Lung microvascular endothelial cell (primary cell): ENCODE measurements around the gene ZBED4. TPM values are rescaled to one million over a fixed set of nuclear protein-coding genes. Genes with fewer than 3 reads are reported as not detected.

ENCODE experiments used
- DNase-seq, 2 donors: peaks; one replicate each; pipeline versions ENCODE4 v3.0.0 to v3.0.0-alpha.2; 2010; ENCODE audit warnings: low read depth in 2 of 2
- total RNA-seq: library from RNA; depleted of rRNA; stranded (reverse); fragments of >200 nt; gene quantifications from 2 replicates; pipeline ENCODE4 v1.2.1, GENCODE V29; 2014

Gene ZBED4
- total RNA-seq, 1 donor from 2014 or later = 13.5 TPM

DNA sequence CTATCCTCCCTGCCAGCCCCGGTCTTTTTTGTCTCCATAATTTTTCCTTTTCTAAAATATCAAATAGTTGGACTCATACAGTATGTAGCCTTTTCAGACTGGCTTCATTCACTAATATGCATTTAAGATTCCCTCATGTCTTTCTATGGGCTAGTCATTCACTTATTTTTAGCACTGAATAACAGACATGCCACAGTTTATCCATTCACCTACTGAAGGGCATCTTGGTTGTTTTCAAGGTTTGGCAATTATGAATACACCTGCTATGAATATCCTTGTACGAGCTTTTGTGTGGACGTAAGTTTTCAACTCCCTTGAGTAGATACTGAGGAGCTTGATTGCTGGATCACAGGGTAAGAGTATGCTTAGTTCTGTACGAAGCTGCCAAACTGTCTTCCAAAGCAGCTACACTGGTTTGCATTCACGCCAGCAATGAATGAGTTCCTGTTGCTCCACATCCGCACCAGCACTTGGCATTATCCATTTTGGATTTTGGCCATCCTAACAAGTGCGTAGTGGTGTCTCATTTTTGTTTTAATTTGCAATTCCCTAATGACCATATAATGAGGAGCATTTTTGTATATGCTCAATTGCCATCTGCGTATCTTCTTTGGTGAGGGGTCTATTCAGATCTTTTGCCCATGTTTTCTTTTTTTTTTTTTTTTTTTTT is 43.5 kb downstream of the ZBED4 start:
- no peak for DNase-seq

DNA sequence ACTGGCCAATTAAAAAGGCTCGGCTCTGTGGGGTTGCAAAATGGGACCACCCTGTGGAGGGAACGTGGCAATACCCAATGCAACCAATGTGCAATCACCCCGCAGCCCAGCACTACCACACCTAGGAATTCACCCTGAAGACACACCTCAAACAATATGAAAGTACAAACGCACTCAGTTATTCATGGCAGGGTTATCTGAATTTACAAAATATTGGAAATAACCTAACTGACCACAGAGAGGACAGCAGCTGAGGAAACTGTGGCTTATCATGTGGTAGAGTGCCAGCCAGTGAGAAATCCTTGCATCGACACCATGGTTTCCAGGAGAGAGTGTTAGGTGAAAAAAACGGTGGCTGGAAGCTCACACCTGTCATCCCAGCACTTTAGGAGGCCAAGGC is 45.9 kb downstream of the ZBED4 start:
- no peak for DNase-seq

DNA sequence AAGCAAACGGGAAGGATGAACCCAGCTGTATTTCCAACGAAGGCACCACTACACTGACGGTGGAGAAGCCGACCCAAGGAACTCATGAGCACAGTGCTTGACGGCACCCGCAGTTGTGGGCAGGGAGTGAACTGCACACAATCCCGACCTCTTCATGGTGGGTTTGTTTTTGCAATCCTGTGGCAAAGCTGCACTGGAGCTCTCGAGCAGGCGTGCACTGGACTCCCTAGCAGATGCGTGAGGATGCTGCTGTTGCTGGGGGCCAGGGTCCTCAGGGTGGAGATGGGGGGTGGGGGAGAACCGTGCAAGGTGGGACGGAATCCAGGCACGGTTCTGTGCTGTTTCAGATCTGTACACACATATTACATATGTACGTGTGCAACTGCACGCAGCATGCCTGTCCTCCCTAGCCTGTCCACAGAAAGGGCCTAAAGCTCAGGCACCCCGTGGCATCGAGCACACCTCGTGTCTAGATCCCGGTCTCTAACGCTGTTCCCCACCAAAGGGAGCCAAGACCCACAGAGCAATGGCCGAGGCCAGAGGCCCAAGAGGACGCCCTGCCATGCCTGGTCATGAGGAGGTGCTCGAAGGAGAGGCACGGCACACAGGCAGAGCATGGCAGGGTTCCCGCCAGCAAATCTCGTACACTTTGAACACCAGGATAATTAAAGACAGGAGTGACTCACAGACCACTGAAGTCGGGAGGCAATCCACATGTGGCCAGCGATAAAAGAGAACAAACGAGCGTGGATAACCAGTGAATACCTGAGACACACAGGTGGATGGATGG is 47.0 kb downstream of the ZBED4 start:
- no peak for DNase-seq

DNA sequence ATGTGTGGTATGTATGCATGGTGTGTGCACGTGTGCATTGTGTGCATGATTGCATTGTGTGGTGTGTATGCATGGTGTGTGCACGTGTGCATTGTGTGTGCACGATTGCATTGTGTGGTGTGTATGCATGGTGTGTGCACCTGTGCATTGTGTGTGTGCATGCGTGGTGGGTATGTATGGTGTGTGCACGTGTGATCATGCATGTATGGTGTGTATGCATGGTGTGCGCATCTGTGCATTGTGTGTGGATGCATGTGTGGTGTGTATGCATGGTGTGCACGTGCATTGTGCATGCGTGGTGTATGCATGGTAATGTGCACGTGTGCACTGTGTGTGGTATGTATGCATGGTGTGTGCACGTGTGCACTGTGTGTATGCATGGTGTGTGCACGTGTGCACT is 47.8 kb downstream of the ZBED4 start:
- no peak for DNase-seq

DNA sequence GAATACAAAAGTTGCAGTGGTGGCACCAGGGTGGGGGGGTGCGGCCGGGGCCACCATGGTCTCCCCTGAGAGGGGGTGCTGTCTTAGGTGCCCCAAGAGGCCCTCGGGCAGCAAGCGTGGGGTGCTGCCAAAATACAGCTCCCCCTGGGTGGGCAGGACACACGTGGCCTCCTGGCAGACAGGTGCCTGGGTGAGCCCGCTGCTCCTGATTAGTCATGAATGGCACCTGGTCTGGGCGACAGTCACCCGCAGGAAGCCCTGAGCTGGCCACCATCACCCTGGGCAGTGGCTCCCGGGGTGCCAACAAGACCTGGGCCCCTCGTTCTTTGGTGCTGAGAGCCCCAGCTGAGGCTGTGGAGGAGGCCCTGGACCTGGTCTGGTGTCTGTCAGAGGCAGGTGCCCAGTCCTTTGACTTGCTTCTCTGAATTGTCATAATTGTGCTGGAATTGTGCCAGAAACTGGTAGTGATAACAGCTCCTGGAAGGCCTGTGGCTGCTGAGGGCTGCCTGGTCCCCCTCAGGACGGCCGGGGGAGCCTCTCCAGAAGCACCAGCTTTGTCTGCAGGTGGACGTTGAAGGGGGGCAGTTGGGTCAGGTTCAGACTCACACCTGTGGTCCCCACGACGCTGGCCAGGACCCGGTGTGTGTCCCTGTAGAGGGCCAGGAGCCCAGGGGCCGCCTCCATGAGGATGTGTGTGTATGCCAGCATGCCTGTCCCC is 49.8 kb downstream of the ZBED4 start:
- no peak for DNase-seq

- no peak for DNase-seq
Observed at GRCh38 chr22:49904040-49904369, 50.4 kb downstream of the ZBED4 start.

- DNase-seq = no peak
Observed at GRCh38 chr22:49905465-49905864, 51.8 kb downstream of the ZBED4 start.

DNA sequence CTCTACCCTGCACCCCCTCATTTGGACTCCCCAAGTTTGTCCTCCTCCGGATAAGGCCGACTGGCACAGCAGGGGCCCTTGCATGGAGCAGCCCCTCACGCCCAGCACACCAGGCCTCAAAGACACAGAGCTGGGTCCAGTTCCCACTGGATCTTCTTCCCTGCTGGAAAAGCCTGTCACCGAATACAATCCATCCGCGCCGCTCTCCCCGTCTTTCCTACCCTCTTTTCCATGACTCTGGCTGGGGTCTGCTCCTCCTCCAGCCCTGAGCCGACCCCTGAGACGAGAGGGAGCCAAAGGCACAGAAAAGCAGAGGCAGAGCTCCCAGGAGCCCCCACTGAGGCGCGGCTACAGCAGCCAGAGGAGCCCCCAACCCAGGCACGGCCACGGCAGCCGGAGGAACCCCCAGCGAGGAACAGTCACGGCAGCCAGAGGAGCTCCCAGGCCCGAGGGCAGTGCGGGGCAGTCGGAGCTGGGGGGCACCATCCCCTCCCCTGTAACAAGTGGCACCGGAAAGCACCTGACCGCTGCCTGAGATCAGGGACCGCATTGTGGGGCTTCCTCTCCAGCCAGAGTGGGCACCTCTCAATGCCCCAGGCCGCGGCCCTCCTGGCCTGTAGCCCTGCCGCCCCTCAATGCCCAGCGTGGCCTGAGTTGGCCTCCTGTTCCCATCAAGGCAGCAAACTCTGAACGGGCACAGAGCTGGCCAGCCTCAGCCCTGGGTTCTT is 52.6 kb downstream of the ZBED4 start:
- DNase-seq = no peak

- no peak for DNase-seq
Observed at GRCh38 chr22:49906799-49907290, 53.2 kb downstream of the ZBED4 start.

GRCh38 chr22:49907807-49908206 is 54.2 kb downstream of the ZBED4 start:
- no peak for DNase-seq

DNA sequence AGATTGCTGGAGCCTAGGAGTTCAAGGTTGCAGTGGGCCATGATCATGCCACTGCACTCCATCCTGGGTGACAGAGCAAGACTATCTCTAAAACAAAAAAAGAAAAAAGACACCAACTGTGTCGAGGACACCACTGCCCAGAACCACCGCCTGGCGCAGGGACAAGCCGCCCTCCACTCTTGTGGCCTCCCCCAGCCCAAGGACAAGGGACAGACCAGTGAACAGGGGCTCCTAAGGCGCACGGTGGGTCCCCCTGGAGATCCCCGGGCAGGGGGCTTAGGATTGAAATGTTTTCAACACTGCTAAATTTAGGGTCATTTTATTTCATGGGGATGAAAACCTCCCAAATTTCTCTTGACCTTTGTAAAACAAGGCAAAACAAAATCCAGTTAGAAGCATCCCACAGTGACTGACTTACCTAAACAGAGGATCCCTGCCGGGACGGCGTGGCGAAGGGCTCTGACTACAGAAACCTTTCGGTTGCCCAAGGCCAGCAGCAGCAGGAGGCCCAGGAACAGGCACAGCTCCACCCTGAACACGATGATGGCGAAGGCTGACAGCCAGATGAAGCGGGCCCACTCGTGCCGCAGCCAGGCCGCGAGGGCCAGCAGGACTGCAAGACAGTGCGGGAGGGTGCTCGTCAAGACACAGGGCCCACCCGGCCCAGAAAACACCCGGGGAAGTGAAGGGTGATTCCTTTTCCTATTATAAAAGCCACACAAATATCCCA is 56.0 kb downstream of the ZBED4 start:
- DNase-seq = no peak

- no peak for DNase-seq
Observed at GRCh38 chr22:49910229-49911155, 56.8 kb downstream of the ZBED4 start.

- DNase-seq = no peak
Observed at GRCh38 chr22:49911881-49912625, 58.4 kb downstream of the ZBED4 start.

GRCh38 chr22:49913026-49913425 is 59.4 kb downstream of the ZBED4 start:
- DNase-seq = no peak

DNA sequence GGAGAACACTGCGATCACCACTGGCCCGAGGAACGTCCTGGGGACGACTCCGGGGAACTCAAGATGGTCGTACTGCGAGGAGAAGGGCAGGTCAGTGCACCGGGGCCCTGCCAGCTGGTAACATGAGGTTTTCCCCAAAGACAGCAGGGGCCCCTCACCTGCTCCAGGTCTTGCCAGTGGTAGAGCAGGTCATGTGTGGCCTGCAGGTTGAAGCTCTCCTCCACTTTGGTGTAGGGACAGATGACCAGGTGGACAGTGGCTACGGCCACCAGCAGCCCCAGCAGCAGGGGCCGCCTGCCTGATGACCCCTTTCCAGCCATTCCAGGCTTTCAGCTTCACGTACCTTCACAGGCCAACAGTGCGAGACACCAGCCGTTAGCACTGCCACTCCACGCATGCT is 59.8 kb downstream of the ZBED4 start:
- no peak for DNase-seq

- no peak for DNase-seq
Observed at GRCh38 chr22:49914256-49914655, 60.6 kb downstream of the ZBED4 start.

- no peak for DNase-seq
Observed at GRCh38 chr22:49915610-49916009, 62.0 kb downstream of the ZBED4 start.

- no peak for DNase-seq
Observed at GRCh38 chr22:49916831-49917230, 63.2 kb downstream of the ZBED4 start.
